GM12865 (cell line): ENCODE data around the gene SLC11A2.

Experiments
- DNase-seq: peaks from one replicate; pipeline ENCODE4 v3.0.0; 2010; ENCODE audit warnings: low read depth
- H3K4me3 ChIP-seq: 2 replicates; pipeline ENCODE4 v1.5.1; 2011; ENCODE audit warnings: mild to moderate bottlenecking, low read depth, low read length, control low read depth
- TF ChIP-seq, protein P1 (sequence below): IDR thresholded peaks from 2 replicates; pipeline ENCODE4 v1.5.1; 2011; ENCODE audit warnings: low read length, control low read depth, low read depth, inconsistent platforms; ENCODE audit not compliant: insufficient read depth; ENCODE audit errors: missing control alignments

SLC11A2 gene

DNA sequence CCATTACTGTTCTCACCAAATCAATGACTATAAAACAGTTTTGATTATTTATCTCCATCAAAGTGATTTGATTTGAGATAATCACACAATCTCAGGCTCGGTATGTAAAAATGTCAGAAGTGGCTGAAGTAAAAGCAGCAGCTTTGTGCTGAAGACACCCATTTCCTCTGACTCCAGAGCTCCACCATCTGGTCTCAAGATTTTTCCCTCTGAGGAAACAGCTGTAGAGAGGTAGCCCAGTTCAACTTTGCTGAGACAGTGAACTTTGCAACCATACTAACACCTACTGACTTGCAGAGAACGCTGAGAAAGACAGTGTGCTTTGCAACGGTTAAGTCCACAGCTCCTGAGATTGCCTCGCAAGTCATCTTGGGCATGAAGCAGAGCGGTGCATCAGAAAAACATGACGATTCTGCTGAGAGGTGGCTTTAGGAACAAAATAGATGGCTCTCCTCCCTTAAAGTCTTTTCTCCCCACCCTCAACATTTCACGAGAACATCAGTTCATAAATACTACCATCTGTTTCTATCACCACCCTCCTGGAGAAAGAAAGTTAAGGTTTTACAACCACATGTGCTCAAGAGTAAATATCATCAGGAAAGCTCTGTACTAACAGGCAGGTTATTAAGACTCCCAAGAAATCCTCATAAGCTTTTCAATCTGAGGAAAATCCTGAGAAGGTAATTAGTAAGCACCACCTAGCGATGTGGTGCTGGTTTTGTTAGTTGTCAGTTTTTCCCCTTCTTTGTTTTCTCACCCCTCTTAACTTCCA, 39.0 kb downstream of the SLC11A2 start:
- no peak overlapping the region for H3K4me3 ChIP-seq
- peak; percentile 62 for DNase-seq
- TF ChIP-seq, protein P1, sequence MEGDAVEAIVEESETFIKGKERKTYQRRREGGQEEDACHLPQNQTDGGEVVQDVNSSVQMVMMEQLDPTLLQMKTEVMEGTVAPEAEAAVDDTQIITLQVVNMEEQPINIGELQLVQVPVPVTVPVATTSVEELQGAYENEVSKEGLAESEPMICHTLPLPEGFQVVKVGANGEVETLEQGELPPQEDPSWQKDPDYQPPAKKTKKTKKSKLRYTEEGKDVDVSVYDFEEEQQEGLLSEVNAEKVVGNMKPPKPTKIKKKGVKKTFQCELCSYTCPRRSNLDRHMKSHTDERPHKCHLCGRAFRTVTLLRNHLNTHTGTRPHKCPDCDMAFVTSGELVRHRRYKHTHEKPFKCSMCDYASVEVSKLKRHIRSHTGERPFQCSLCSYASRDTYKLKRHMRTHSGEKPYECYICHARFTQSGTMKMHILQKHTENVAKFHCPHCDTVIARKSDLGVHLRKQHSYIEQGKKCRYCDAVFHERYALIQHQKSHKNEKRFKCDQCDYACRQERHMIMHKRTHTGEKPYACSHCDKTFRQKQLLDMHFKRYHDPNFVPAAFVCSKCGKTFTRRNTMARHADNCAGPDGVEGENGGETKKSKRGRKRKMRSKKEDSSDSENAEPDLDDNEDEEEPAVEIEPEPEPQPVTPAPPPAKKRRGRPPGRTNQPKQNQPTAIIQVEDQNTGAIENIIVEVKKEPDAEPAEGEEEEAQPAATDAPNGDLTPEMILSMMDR = peak; percentile 48

DNA sequence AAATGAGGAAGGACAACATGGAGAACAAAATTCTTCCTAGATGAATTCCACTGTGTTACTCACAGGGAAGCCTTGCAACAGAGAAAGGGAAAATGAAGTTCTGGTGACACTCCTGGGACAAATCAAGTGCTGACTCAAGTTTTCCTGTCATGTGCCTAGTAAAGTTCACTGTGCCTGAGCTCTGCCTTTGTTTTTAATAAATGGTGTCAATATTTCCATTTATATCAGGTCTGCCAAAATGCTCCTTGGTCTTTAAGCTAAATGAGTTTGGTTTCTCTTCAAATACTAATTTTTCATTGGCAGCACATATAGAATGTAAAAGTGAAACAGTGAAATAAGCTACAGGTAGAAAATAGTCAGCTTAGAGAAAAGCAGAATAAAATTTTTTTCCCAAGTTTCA, 40.9 kb downstream of the SLC11A2 start:
- TF ChIP-seq, protein P1 = no peak
- no peak for DNase-seq
- H3K4me3 ChIP-seq = no peak overlapping the region

DNA sequence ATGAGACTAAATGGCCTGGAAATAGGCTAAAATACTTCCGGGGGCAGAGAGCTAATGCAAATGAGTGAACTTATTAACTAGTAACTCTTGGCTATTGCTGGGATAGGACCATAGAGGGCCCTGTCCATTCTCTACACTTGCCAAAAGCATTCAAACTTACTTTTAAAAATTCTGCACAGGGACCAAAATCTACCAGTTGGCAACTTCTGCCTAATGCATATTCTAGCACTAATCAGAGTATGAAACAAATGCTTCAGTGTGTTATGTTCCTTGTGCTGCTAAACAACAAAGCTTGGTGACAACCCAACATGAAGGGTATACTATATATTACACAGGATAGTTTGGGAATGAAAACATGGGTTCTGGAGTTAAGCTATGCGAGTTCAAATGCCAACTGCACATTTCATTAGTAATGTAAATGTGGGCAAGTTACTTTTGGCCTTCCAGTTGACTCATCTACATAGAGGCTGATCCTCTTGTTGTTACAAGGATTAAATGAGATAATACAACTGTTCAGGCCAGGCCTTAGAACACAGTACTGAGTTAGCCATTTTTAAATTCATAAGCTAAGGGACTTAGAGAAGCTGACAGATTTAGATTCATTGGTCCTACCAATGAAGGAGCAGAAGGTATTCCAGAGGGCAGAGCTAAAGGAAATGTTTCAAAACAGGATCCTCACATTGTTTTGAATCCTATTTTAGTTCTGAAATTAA, 41.4 kb downstream of the SLC11A2 start:
- TF ChIP-seq, protein P1 = no peak
- DNase-seq = no peak
- H3K4me3 ChIP-seq = no peak overlapping the region

DNA sequence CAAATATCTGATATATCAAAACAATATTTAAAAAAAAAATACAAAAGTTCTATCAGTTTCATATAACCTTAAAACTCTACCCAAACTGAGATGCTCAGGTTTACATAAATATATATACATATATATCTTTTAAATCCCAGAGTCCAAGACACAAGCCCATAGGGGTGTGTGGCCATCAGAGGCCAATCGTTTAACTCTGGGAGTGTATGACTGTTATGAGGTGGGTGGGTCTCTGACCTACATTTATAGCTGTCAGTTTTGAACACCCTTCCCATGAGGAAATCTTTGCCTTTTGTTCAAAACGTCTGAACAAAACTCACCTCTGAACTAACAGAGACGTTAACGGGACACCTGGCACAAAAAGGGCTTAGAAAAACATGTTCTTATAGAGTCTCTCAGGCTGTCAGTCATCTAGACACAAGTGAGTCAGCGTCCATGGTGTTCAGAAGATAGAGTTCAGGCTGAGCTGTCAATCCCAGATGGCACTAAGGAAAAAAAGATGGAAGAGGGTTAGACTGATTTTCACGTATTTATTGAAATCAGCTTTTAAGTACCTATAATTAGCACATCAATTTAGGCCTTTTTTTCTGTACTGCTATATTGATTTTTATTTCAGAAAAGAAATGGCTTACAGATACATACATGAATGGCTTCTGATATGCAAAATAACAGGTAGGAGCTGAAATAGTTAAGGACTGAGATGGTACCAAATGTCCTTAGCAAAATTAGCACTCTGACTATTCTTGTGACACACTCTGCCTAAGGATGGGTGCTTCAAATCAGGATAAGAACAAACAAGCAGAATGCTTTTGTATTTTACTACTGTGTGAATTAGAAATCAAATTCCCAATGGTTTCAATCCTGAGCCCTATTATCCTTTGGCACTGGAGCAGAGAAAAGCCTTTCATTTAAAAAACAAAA, 44.6 kb downstream of the SLC11A2 start:
- H3K4me3 ChIP-seq = no peak overlapping the region

DNA sequence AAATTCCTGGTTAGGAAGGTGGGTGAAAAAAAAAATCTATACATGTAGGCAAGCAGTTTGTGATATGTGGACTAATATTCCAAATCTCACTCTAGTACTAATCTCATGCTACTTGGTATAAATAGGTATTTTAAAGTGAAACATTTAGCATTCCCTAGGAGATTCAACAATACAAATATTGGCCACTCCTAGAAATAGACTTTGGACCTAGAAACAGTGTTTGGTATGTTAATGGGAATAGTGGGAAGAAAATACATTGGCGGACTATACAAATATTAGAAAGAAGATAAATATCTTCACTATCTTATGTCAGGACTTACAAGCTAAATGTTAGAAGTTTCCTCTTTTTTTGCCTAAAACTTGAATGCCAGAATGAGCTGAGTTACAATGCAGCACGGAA, 45.6 kb downstream of the SLC11A2 start:
- DNase-seq = no peak
- H3K4me3 ChIP-seq = no peak overlapping the region
- TF ChIP-seq, protein P1 = no peak

More for the DNA sequence above, 44.6 kb downstream of the SLC11A2 start:
- TF ChIP-seq, protein P1 = no peak
- DNase-seq = no peak

DNA sequence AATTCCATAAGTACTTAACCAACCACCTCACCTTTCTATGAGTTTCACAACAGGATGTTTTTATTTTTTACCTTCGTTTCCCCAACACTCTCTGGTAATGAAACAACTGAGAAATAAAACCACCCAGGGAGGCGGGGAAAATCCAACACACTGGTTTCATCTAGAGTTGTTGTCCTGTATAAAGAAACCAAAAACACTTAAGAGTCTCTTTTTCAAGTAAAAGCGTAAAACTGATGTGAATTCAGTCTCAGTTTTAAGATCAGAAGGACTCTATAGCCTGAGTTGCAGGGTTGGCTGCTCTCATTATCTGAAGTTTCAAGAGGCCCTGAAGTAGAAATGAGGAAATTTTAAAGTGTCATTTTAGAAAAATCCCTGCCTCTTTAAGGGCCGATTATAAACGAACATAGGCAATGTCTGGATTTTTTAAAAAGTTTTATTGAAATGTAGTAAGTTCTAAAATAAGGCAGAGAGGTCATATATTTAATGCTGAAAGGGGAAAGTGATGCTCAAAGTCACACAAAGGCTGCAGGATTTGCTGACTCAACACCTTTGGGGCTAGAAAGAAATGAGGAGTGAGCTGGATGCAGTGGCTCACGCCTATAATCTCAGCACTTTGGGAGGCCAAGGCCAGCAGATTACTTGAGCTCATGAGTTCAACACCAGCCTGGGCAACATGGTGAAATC, 46.7 kb downstream of the SLC11A2 start:
- H3K4me3 ChIP-seq = no peak overlapping the region; the same call in 1 of the 2 replicates
- peak; percentile 80 for DNase-seq
- TF ChIP-seq, protein P1 = no peak
